Measurements from ENCODE around the gene LIMS2.

DNA sequence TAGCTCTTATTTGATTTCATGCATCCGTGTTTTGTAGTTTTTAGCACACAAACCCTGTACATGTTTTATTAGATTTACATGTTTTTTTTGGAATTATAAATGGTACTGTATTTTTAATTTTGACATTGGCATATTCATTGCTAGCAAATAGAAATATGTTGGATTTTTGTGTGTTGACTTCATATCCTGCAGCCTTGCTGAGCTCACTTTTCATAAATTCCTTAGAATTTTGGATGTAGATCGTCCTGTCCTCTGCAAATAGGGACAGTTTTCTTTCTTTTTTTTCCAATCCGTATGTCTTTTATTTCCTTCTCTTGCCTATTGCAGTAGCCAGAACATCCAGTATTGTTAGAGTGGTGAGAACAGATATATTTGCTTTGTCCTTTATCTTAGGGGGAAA is 76.1 kb downstream of the LIMS2 start:
- TF ChIP-seq POLR2A (IDR thresholded peaks at IDR 0.05; ENCODE audit: low read length) (no peak), GATA1 (IDR thresholded peaks at IDR 0.05; ENCODE audit: low read depth, low read length) (no peak)

All from erythroblast (primary cell).